GM13976 (cell line): ENCODE data around the gene SCN1A.

Experiments
- DNase-seq: peaks from one replicate; pipeline ENCODE4 v3.0.0; 2012; ENCODE audit warnings: low spot score
- CTCF ChIP-seq: IDR thresholded peaks from 2 replicates; pipeline ENCODE4 v1.5.1; 2012; ENCODE audit warnings: borderline replicate concordance, mild to moderate bottlenecking; ENCODE audit not compliant: insufficient read depth; ENCODE audit errors: extremely low read depth, missing control alignments, control extremely low read depth
- in situ Hi-C: fragments of 300-500 bp; cut with MboI; formaldehyde crosslinking; loops from one replicate; pipeline ENCODE4 v1.12.0; 2022; ENCODE audit warnings: low sequenced_read_pairs, mixed read lengths, inconsistent platforms; ENCODE audit not compliant: unreplicated experiment

The SCN1A gene

DNA sequence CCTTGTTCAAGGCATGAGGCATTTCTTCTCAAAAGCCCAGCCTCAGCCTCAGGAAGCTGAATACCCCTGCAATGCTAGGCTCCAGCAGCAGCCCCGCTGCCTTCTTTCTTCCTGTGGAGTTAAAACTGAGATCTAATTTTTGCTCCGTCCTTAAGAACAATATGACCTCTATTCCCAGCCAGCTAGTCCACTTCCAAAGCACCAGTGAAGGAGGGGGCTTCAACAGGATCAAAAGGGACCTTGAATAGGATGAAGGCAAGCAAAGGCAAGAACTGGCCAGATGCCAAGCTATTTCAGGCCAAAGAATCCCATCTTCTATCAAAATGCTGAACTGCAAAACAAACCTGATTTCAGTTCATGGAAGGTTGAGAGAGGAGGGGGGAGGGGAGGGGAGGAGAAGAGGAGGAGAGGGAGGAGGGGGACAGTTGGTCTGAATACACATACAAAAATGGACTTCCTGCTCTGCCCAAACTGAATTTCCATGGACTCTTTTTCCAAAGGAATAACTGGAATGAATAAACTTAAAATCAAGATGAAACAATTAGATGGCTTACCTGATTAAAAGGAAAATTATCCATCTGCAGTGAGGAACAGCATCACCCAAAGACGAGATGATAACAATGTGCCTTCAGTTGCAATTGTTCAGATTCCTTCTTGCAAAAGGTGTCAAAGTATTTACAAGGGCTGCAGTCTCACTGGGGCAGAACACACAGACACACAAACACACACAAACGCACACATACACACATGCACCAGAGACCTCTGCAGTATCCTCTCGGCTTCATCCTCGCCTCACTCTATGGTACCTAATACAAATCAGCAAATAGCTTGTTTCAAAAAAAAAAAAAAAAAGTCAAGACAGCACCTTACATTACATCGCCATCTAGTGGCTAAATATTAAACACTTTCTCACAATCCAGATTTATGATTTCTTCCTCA, at the start of gene SCN1A:
Gene SCN1A, minus strand, starts transcription at position 804 of the 939 bp plus-strand sequence. CDS start 54,399 bp downstream, outside the sequence.
- in situ Hi-C loops: no loop called here
- DNase-seq: no peak
- peak; percentile 31 for TF ChIP-seq CTCF

DNA sequence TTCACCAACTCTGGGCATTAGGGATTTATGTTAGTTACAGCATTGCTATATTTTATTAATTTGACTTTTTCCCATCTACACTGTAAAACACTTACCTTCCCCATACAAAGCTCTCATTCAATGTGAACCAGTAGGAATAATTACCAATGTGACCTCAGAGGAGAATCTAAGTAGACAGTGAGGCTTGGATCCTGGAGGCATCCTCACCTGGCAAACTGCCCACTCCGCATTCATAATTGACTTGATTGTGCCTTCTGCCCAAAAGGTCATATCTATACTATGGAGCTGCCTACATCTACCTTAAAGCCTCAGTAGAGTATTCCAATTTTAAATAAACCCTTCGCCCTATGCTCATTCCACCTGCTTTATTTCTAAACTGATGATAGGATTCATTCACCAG, 45.4 kb upstream of the SCN1A start:
- no peak for DNase-seq
- TF ChIP-seq CTCF: no peak
- in situ Hi-C loops: no loop called here

DNA sequence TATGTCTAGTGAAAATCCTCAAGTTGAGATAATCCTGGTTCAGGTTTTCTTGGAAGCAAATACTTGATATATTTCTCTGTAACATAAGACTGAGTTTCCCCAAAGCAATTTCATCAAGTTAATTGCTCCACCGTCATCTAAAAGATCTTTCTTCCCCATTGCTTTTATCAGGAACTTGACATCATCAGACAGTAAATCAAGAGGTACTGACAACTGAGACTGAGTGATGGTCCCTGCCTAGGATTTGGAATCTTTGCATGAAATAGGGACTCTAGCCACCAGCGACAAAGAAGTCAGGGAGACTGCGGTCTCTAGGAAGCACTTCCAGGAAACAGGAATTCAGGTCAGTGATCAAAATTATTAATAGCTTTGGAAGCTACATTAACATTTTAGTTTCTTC, 43.4 kb upstream of the SCN1A start:
- DNase-seq: no peak
- in situ Hi-C loops: no loop called here

DNA sequence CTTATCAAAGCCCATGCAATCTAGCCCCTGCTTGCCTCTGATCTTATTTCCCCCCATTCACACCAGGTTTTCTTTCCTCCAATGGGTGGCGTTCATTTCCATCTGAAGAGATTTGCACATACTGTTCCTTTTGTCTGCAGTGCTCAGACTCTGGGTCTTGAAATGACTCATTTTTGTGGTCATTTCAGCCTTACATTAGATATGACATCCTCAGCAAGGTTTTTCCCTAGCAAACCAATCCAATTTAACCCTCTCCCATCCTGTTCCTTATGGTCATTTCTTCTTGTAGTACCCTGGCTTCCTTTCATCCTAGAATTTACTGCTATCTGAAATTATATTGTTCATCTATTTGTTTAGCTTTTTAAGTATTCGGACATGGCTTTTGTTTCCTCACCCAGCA, 42.5 kb upstream of the SCN1A start:
- no peak for TF ChIP-seq CTCF
- no peak for DNase-seq
- in situ Hi-C loops: no loop called here

More for the DNA sequence above, 43.4 kb upstream of the SCN1A start:
- TF ChIP-seq CTCF: no peak

GRCh38 chr2:166167449-166167848, 39.6 kb upstream of the SCN1A start:
- no peak for TF ChIP-seq CTCF

GRCh38 chr2:166163775-166164174, 36.0 kb upstream of the SCN1A start:
- in situ Hi-C loops: no loop called here
- DNase-seq: no peak
- no peak for TF ChIP-seq CTCF

More at GRCh38 chr2:166167449-166167848, 39.6 kb upstream of the SCN1A start:
- in situ Hi-C loops: no loop called here
- DNase-seq: no peak
